Muscle of leg (tissue), 11 donors: ENCODE measurements around the gene MYL4. TPM values are rescaled to one million over a fixed set of nuclear protein-coding genes. Genes with fewer than 3 reads are reported as not detected.
"Not testable (repeated sequence)": the region's sequence is repeated elsewhere in the genome, so short reads cannot be mapped to it uniquely, and the experiment has no call there.

Source experiments
- DNase-seq: peaks from one replicate; pipeline ENCODE4 v3.0.0; 2013
- H3K27ac ChIP-seq: one replicate; pipeline ENCODE4 v1.5.1; 2013; ENCODE audit warnings: mild to moderate bottlenecking, low read length, control low read depth
- H3K27me3 ChIP-seq: one replicate; pipeline ENCODE4 v1.6.1; 2013; ENCODE audit warnings: low read length; ENCODE audit not compliant: control insufficient read depth, insufficient read depth
- H3K36me3 ChIP-seq: one replicate; pipeline ENCODE4 v1.6.1; 2013; ENCODE audit warnings: low read length; ENCODE audit not compliant: control insufficient read depth, insufficient read depth
- H3K4me1 ChIP-seq: one replicate; pipeline ENCODE4 v1.6.1; 2013; ENCODE audit warnings: low read length; ENCODE audit not compliant: control insufficient read depth, insufficient read depth
- H3K4me3 ChIP-seq: one replicate; pipeline ENCODE4 v1.5.1; 2013; ENCODE audit warnings: low read length, control low read depth
- H3K9me3 ChIP-seq: replicated peaks from 2 replicates; pipeline ENCODE4 v1.6.1; 2013; ENCODE audit warnings: low read depth, low read length; ENCODE audit not compliant: control insufficient read depth
- whole genome bisulfite sequencing: methylation state at CpG from one replicate; pipeline ENCODE4 v1.1.5; 2013; ENCODE audit warnings: missing lambda C conversion rate; ENCODE audit not compliant: insufficient coverage; 5-methylcytosine and 5-hydroxymethylcytosine counted together
- polyA plus RNA-seq, 8 donors: library from polyadenylated mRNA; unstranded; fragments of 120-200 nt; gene quantifications; one replicate each; pipeline versions ENCODE4 v1.2.1 to v1.2.3, GENCODE V29; 2013; ENCODE audit warnings: inconsistent platforms in 1 of 8, low replicate concordance in 1 of 8; ENCODE audit not compliant: insufficient read length in 8 of 8, insufficient read depth in 1 of 8
- total RNA-seq: library from RNA; stranded (reverse); fragments of 120-200 nt; gene quantifications from one replicate; pipeline ENCODE4 v1.2.4, GENCODE V29; 2013

Gene MYL4
- total and polyA plus RNA-seq, 9 donors = 1,072 to 1,940 (median 1,610) TPM

GRCh38 chr17:47204722-47205418, 4.3 kb upstream of the MYL4 start:
- Histone ChIP-seq H3K27ac (peak overlapping the region; percentile 87), H3K36me3 (no peaks in the 10 kb centered on the region), H3K4me3 (peak overlapping the region; percentile 9), H3K4me1 (peaks cover 56% of the 10 kb centered on the region), H3K27me3 (no peaks in the 10 kb centered on the region), H3K9me3 (no peaks in the 10 kb centered on the region)
- DNase-seq = peak; percentile 75
- WGBS = 44% methylated on average over 4 of the region's 6 CpGs

GRCh38 chr17:47205419-47205963, 3.7 kb upstream of the MYL4 start:
- WGBS = 16% methylated on average over 5 of the region's 9 CpGs
- H3K4me1 ChIP-seq = peaks cover 61% of the 10 kb centered on the region
- H3K27ac ChIP-seq = peak overlapping the region; percentile 87
- no peaks in the 10 kb centered on the region for H3K9me3 ChIP-seq
- DNase-seq = peak; percentile 71
- H3K4me3 ChIP-seq = peak overlapping the region; percentile 9
- H3K36me3 ChIP-seq = no peaks in the 10 kb centered on the region
- no peaks in the 10 kb centered on the region for H3K27me3 ChIP-seq

- Histone ChIP-seq H3K27ac (peak overlapping the region; percentile 91), H3K27me3 (no peaks in the 10 kb centered on the region), H3K4me1 (peaks cover 63% of the 10 kb centered on the region), H3K4me3 (no peak overlapping the region), H3K36me3 (no peaks in the 10 kb centered on the region), H3K9me3 (no peaks in the 10 kb centered on the region)
- no peak for DNase-seq
- WGBS = 43% methylated on average over 4 of the region's 8 CpGs
Observed at GRCh38 chr17:47207143-47208067, 1.7 kb upstream of the MYL4 start.

GRCh38 chr17:47209499-47209898, 351 bp downstream of the MYL4 start:
- DNase-seq = no peak
- 92% methylated on average over 2 of the region's 3 CpGs for WGBS
- Histone ChIP-seq H3K27me3 (no peaks in the 10 kb centered on the region), H3K4me3 (peak overlapping the region; percentile 57), H3K9me3 (no peaks in the 10 kb centered on the region), H3K36me3 (peaks cover 3% of the 10 kb centered on the region), H3K4me1 (peaks cover 54% of the 10 kb centered on the region), H3K27ac (peak overlapping the region; percentile 91)

DNA sequence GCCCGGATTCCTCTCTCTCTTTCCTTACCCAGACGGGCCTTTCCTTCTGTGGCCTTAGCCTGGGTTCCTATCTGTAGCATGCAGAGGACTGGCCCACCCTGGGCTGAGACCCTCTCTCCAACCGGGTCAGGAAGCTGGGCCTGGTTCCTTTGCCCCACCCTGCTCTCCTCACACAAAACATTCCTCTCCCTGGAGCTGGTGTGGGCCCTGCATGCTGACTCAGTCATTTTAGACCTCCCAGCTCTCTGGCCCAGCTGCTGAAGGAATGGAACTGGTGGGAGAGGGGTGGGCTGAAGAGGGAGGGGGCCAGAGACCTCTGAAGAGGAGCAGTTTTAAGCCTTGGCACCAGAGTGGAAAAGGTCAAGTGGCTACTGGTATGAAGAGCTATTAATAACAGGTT, 957 bp downstream of the MYL4 start:
- peak overlapping the region; percentile 91 for H3K27ac ChIP-seq

GRCh38 chr17:47210779-47211178, 1.6 kb downstream of the MYL4 start:
- DNase-seq = no peak
- Histone ChIP-seq H3K9me3 (no peaks in the 10 kb centered on the region), H3K27ac (peak overlapping the region; percentile 91), H3K4me3 (peak overlapping the region; percentile 57), H3K4me1 (peaks cover 41% of the 10 kb centered on the region), H3K27me3 (no peaks in the 10 kb centered on the region), H3K36me3 (peaks cover 3% of the 10 kb centered on the region)
- WGBS = 67% methylated on average over 1 of the region's 2 CpGs

More for the DNA sequence above, 957 bp downstream of the MYL4 start:
- H3K27me3 ChIP-seq = no peaks in the 10 kb centered on the region
- WGBS = no CpG with 5 or more reads among the region's 3 CpGs
- no peaks in the 10 kb centered on the region for H3K9me3 ChIP-seq
- H3K4me1 ChIP-seq = peaks cover 48% of the 10 kb centered on the region
- peak; percentile 71 for DNase-seq
- H3K4me3 ChIP-seq = peak overlapping the region; percentile 57
- peaks cover 3% of the 10 kb centered on the region for H3K36me3 ChIP-seq

DNA sequence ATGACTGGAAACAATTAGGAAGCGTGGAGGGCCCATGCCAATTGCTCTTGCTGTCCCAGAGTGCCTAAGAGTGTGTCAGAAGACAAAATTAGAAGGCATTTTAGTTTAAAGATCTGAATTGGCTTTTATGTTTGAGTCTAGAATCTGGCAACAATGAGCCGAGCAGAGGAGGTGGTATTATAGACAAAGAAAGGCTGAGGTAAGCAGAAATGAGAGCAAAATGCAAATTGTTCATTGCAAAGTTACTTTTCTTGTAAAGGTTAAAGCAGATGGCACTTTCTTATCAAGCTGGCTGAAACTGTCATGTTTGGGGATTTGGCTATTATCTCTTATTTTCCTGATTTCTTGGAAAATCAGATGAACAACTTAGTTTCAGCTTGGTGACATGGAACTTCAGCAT, 3.3 kb downstream of the MYL4 start:
- no peaks in the 10 kb centered on the region for H3K27me3 ChIP-seq
- WGBS = 73% methylated on average over 1 of the region's 2 CpGs
- H3K9me3 ChIP-seq = no peaks in the 10 kb centered on the region
- no peak for DNase-seq
- H3K4me1 ChIP-seq = peaks cover 26% of the 10 kb centered on the region
- peak overlapping the region; percentile 11 for H3K4me3 ChIP-seq
- peaks cover 3% of the 10 kb centered on the region for H3K36me3 ChIP-seq
- H3K27ac ChIP-seq = no peak overlapping the region

GRCh38 chr17:47213540-47213939, 4.4 kb downstream of the MYL4 start:
- Histone ChIP-seq H3K4me3 (no peak overlapping the region), H3K4me1 (peaks cover 20% of the 10 kb centered on the region), H3K36me3 (peaks cover 3% of the 10 kb centered on the region), H3K27me3 (no peaks in the 10 kb centered on the region), H3K27ac (no peak overlapping the region), H3K9me3 (no peaks in the 10 kb centered on the region)
- no peak for DNase-seq
- no CpG with 5 or more reads among the region's 4 CpGs for WGBS

GRCh38 chr17:47214931-47215330, 5.8 kb downstream of the MYL4 start:
- Histone ChIP-seq H3K27ac (no peak overlapping the region), H3K9me3 (no peaks in the 10 kb centered on the region), H3K4me1 (peaks cover 17% of the 10 kb centered on the region), H3K27me3 (no peaks in the 10 kb centered on the region), H3K4me3 (no peak overlapping the region), H3K36me3 (peaks cover 15% of the 10 kb centered on the region)
- WGBS = no CpG with 5 or more reads among the region's 3 CpGs
- DNase-seq = no peak

DNA sequence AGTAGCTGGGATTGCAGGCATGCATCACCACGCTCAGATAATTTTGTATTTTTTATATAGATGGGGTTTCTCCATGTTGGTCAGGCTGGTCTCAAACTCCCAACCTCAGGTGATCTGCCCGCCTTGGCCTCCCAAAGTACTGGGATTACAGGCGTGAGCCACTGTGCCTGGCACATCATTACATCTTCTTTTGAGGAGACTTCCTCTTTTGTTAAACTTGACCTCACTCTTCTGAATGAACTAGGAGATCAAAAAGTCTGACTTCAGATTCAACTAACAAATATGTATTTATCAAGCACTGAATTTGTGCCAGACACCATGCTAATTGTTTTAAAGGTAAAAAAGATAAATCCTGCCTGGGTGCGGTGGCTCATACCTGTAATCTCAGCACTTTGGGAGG, 7.7 kb downstream of the MYL4 start:
- not testable (repeated sequence) for H3K27me3 ChIP-seq, H3K4me3 ChIP-seq, H3K27ac ChIP-seq, H3K9me3 ChIP-seq, DNase-seq
- Histone ChIP-seq H3K36me3 (peaks cover 28% of the 10 kb centered on the region), H3K4me1 (peaks cover 14% of the 10 kb centered on the region)
- no CpG with 5 or more reads among the region's 4 CpGs for WGBS
